HG03342 (cell line): ENCODE measurements around the gene JAK3.
A peak's percentile ranks its signal among the peaks of the same experiment; 100 is the strongest.
"Not testable (repeated sequence)": the region's sequence is repeated elsewhere in the genome, so short reads cannot be mapped to it uniquely, and the experiment has no call there.

Experiments used
- ATAC-seq: cut with Tn5 transposase; IDR thresholded peaks from one replicate; pipeline ENCODE4 v1.9.1; 2021; ENCODE audit warnings: mild to moderate bottlenecking, moderate library complexity; ENCODE audit not compliant: unreplicated experiment

Gene JAK3

DNA sequence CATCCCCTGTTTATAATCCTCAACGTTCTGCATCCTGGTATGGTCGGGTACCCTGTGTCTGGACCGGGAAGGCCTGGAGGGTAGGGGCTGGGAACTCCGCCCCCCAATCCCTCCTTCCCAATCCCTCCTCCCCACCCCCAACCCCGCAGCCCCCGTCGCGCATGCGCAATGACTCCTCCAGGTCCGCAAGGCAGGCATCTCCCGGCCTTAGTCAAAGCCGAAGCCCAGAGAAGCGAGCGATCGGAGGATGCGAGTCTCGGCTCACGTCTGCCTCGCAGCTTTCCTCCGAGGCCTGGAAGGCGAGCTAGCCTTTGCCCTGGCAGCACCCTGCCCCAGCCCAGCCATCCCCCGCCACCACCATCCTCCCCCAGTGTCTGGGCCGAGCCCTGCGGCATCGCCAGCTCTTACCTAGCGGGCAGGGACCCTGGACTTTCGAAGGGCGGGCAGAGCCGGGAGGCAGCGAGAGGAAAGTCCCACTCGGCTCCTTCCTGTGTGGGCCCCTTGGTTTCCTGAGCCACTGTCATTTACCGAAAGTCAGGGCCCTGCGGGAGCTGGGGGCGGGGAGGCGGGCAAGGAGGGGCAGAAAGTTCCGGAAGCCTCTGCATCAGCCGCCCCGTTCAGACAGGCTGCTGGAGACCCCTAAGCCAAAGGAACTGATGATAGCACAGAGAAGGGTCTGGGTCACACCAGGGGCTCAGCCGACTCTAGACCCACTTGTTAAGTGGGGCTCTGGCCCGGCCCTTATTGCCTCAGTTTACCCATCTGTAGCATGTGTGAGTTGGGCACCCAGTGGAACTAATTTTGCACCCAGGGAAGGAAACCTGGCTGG is at the start of gene JAK3:
JAK3 (minus strand) TSS at position 445 of the 829 bp plus-strand sequence. CDS start 3,565 bp downstream, outside the sequence.
- peak; percentile 56 for ATAC-seq

GRCh38 chr19:17893766-17894165 is 46.0 kb upstream of the JAK3 start:
- ATAC-seq: no peak

DNA sequence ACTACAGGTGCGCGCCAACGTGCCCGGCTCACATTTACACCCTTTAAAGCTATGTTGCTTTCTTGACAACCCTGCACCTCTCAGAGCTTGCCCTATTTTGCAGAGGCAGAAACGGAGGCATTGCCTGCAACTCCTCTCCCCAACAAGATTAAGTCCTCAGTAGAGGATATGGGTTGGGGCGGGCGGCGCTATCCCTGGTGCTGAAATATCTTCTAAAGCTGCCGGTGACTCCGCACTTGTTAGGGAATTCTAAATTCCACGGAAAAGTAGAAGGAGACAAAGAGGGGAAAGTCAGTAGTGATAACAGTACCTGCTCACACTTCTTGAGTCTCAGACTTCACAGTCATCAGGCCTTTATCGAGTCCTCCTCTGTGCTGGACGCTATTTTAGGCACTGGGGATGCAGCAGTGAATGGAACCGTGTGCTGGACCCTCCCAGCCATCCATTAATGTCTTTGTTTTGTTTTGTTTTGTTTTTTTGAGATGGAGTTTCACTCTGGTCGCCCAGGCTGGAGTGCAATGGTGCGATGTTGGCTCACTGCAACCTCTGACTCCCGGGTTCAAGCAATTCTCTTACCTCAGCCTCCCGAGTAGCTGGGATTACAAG is 41.9 kb upstream of the JAK3 start:
- no peak for ATAC-seq

DNA sequence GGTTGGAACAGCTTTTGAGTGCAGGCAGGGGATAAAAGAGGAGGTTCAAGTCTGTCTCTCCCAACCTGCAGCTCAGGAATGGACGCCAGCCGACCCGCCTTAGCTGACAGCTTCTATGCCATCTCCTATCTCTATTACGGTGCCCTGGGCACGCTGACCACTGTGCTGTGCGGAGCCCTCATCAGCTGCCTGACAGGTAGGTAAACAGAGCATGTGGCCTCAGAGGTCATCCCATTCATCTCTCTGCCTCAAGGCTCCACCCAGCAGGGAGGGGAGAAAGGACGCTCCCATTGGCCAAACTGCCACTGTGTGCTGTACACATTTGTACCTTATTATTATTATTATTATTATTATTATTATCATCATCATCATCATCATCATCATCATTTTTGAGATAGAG is 40.5 kb upstream of the JAK3 start:
- ATAC-seq: no peak

GRCh38 chr19:17887221-17887620 is 39.4 kb upstream of the JAK3 start:
- not testable (repeated sequence) for ATAC-seq

DNA sequence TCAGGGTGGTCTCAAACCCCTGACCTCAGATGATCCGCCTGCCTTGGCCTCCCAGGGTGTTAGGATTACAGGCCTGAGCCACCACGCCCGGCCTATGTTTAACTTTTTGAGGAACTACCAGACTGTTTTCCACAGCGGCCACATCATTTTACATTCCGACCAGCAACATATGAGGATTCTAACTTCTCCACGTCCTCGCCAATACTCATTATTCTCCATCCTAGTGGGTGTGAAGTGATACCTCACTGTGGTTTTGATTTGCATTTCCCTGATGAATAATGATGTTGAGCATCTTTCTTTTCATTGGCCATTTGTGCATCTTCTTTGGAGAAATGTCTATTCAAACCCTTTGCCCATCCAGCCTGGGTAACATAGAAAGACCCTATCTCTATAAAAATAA is 38.7 kb upstream of the JAK3 start:
- no peak for ATAC-seq

DNA sequence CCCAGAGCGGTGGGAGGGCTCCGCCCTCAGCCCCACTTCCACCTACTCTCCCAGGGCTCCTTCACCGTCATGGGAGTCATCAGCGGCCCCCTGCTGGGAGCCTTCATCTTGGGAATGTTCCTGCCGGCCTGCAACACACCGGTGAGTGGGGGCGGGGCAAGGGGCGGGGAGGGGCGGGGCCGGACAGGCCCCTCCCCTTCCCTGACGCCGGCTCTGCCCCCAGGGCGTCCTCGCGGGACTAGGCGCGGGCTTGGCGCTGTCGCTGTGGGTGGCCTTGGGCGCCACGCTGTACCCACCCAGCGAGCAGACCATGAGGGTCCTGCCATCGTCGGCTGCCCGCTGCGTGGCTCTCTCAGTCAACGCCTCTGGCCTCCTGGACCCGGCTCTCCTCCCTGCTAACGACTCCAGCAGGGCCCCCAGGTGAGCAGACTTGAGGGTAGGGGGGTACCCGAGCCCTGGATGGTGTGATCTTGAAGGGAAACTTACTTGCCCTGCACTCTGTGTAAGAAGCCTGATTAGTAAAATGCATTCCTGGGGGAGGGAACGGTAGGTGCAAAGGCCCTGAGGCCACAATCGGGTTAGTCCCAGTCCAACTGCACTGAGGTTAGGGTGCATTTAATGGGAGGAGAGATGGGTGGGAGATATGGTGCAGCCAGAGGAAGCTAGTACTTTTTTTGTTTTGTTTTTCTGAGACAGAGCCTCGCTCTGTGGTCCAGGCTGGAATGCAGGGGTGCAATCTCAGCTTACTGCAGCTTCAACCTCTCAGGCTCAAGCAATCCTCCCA is 36.0 kb upstream of the JAK3 start:
- no peak for ATAC-seq

GRCh38 chr19:17881701-17882100 is 33.9 kb upstream of the JAK3 start:
- no peak for ATAC-seq

DNA sequence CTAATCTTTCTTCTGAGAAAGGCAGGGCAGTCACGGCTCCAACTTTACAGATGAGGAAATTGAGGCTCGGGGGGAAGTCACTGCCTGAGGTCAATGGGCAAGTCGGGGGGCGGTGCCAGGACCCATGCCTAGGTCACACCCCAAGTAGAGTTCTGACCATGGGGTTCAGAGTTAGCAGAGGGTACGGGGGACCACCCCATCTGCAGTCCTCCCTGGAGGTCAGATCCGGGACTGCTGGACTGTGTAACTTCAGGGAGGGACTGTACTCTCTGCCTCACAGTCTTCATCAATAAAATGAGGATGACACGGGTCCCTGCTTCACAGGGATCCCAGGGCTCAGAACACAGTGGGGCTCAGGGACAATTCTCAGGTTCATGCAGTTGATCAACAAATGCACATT is 31.7 kb upstream of the JAK3 start:
- no peak for ATAC-seq

DNA sequence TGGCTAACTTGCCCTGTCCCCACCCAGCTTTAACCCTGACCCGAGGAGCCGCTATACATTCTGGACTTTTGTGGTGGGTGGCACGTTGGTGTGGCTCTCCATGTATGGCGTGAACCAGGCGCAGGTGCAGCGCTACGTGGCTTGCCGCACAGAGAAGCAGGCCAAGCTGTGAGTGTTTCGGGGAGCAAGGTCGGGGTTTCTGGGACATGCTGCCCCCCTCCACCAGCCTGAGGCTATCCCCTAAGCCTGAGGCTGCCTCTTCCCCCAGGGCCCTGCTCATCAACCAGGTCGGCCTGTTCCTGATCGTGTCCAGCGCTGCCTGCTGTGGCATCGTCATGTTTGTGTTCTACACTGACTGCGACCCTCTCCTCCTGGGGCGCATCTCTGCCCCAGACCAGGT is 29.9 kb upstream of the JAK3 start:
- ATAC-seq: no peak

GRCh38 chr19:17874758-17875135 is 27.0 kb upstream of the JAK3 start:
- no peak for ATAC-seq

DNA sequence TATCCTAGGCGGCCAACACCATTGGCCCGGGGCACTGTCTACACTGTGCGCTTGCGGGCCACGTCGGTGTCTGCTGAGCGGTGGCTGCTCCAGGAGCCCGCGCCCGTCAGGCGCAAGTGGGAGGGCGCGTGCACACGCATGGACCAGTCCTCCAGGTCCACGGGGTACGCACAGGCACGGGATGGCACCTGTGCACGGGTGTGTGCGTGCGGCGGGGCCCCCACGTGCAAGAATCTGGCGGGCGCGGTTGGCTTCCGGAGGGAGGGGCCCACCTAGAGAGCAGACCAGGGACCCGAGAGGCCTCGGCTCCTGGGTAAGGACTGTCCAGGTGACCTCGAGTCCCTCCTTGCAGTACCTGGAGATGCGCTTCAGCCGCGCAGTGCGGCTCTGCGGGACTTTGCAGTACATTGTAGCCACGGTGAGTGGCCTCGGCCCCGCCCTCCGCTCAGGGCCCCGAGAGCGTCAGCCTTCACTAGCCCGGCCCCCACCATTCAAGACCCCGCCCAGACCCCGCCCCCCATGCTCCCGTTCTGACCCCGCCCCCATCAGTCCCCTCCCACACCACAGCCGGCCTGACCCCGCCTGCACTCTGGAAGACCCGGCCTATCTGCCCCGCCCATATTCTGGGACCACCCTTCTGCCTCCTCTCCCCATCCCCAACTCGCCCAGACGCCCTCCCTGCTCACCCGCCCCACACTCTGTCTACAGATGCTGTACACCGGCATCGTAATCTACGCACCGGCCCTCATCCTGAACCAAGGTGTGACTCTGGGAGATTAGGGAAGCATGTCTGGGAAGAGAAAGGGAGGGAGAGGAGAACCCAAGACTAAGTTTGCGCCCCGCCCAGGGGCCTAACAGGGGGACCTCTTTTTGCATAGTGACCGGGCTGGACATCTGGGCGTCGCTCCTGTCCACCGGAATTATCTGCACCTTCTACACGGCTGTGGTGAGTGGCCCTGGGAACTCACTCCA is 26.3 kb upstream of the JAK3 start:
- ATAC-seq: no peak

GRCh38 chr19:17872251-17873001 is 24.6 kb upstream of the JAK3 start:
- no peak for ATAC-seq

DNA sequence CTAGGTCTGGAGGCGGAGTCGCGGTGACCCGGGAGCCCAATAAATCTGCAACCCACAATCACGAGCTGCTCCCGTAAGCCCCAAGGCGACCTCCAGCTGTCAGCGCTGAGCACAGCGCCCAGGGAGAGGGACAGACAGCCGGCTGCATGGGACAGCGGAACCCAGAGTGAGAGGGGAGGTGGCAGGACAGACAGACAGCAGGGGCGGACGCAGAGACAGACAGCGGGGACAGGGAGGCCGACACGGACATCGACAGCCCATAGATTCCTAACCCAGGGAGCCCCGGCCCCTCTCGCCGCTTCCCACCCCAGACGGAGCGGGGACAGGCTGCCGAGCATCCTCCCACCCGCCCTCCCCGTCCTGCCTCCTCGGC is 24.1 kb upstream of the JAK3 start, which contains the start of gene SLC5A5:
SLC5A5 (plus strand) TSS at position 68 of the 373 bp plus-strand sequence. CDS start 375 bp downstream, outside the sequence.
- no peak for ATAC-seq

DNA sequence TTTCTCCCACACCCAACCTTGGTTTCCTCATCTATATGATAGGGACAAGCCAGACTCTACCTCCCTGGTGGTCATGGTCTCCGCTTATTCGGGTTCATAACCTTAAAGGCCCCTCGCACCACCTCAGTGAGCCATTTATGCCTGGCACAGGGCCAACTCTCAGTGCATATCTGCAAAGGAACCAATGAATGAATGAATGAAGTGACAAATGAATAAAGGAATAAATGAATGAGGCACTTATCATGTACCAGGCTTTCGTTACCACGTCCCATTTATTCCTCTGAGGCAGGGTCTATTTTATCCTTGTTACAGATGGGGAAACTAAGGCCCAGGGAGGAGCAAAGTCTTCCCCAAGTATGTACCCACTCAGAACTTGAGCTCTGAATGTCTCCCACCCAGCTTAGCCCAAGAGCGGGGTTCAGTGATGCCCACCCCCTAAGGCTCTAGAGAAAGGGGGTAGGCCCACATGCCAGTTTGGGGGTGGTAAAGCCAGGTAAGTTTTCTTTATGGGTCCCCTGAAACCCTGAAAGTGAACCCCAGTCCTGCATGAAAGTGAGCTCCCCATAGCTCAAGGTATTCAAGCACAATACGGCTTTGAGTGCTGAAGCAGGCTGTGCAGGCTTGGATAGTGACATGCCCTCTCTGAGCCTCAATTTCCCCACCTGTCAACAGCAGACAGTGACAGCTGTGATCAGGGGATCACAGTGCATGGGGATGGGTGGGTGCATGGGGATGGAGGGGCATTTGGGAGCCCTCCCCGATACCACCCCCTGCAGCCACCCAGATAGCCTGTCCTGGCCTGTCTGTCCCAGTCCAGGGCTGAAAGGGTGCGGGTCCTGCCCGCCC is 23.5 kb upstream of the JAK3 start:
- no peak for ATAC-seq

DNA sequence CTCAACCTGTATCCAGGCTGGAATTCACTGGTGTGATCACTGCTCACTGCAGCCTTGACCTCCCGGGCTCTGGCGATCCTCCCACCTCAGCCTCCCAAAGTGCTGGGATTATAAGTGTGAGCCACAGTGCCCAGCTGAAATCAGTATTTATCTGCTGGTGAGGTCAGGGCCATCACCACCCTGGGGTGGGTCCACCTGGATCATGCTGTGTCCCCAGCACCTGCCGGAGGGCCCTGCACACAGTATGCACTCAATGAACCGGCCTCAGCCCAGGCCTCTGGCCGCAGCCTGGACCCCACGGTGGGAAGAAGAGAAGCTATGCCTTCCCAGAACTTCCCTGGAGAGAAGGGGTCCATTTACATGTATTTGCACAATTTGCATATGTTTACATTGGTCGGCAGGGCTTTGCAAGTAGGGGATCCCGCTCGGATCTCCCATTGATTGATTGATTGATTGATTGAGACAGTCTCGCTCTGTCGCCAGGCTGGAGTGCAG is 21.4 kb upstream of the JAK3 start:
- ATAC-seq: no peak

- no peak for ATAC-seq
Measured at GRCh38 chr19:17868669-17869068, 20.9 kb upstream of the JAK3 start.

DNA sequence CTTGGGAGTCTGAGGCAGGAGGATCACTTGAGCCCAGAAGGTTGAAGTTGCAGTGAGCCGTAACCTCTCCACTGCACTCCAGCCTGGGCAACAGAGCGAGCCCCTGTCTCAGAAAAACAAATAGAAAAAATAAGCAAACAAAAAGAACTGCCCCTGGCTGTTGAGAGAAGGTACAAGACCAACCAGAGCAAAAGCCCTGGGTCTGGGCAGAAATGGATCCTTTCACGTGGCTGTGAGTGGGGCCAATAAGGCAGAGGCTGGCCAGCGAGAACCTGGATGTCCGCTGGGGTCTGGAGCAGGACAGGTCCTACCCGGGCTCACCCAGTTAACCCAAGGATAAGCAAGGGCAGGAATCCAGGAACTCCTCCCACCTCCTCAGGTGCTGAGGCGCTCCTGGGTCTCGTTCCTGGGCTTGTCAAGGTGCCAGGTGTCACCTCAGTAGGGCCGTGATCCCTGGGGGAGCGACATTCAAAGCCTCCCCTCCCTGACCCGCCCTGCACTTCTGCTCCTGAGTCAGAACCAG is 19.2 kb upstream of the JAK3 start:
- ATAC-seq: no peak
